Gastrocnemius medialis (tissue), 4 donors: ENCODE results near the gene SMYD3.

Experiments
- CTCF ChIP-seq, 5 experiments: fragments of 450-650 bp in 3 of 5; fragments of 200-600 bp in 2 of 5; sonication (generic) in 2 of 5; IDR thresholded peaks in 4 of 5; conservative IDR thresholded peaks in 1 of 5; 1 replicate in 4 of 5; 2 replicates in 1 of 5; pipeline ENCODE4 v1.5.1; 2016 to 2019; ENCODE audit warnings: antibody characterized with exemption in 5 of 5, mild to moderate bottlenecking in 3 of 5, moderate library complexity in 3 of 5
- POLR2A ChIP-seq, 2 donors: fragments of 450-650 bp; IDR thresholded peaks; one replicate each; pipeline ENCODE4 v1.6.1; 2017; ENCODE audit warnings: antibody characterized with exemption in 2 of 2, mild to moderate bottlenecking in 2 of 2, moderate library complexity in 2 of 2

GRCh38 chr1:245946905-245947304 lies 560.2 kb downstream of the SMYD3 start:
- no peak for TF ChIP-seq POLR2A (IDR thresholded peaks at IDR 0.05)
- no peak for TF ChIP-seq CTCF (IDR thresholded peaks at IDR 0.05 in 4 of 5, conservative IDR thresholded peaks at IDR 0.05 in 1 of 5)
